Measurements from ENCODE around the gene PLAC8. TPM values are rescaled to one million over a fixed set of nuclear protein-coding genes. Genes with fewer than 3 reads are reported as not detected.

Gene PLAC8
- total and polyA plus RNA-seq, 2 of the 4 experiments (the other 2 are of a cell fraction): not detected

DNA sequence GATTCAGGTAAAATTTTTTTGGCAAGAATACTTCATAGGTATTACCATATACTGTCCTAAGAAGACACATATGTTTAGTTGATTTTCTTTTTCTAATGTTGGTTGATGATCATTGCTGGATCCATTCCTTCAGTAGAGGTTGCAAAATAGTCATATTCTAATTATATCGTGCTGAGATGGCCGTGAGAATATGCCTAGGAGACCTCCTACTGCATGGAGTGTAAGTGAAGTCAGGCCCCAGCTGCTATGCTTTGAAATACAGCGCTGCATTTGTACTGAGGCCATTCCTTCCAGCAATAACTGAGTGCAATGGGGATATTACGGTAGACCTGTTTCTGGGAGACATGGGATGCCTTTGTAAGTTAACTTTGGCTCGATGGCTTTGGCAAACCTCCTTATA is 6.7 kb upstream of the PLAC8 start:
- H3K18ac ChIP-seq (ENCODE audit: low read depth, low read length): no peak overlapping the region
- no peaks in the 10 kb centered on the region for H3K36me3 ChIP-seq (ENCODE audit: control insufficient read depth, insufficient read depth, low read length)
- intact Hi-C loops (cut with micrococcal nuclease): no loop called here
- H3K9ac ChIP-seq (ENCODE audit: low read depth, low read length): no peak overlapping the region
- dilution Hi-C loops (cut with HindIII; ENCODE audit: low sequenced_read_pairs, unreplicated experiment): no loop called here
- no peak overlapping the region for H3K23ac ChIP-seq (ENCODE audit: low read depth, low read length)
- POLR2A ChIA-PET (ENCODE audit: unreplicated experiment): no interaction called here
- no peak overlapping the region for H4K91ac ChIP-seq (ENCODE audit: insufficient read depth, low read depth, low read length)
- ATAC-seq (ENCODE audit: low read depth) (no peak), DNase-seq (no peak)
- H4K5ac ChIP-seq (ENCODE audit: low read depth, low read length): no peak overlapping the region
- no peak for TF ChIP-seq RCOR1 (IDR thresholded peaks at IDR 0.05; ENCODE audit: insufficient replicate concordance, low read length)
- TF ChIP-seq, protein P1, sequence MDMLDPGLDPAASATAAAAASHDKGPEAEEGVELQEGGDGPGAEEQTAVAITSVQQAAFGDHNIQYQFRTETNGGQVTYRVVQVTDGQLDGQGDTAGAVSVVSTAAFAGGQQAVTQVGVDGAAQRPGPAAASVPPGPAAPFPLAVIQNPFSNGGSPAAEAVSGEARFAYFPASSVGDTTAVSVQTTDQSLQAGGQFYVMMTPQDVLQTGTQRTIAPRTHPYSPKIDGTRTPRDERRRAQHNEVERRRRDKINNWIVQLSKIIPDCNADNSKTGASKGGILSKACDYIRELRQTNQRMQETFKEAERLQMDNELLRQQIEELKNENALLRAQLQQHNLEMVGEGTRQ (IDR thresholded peaks at IDR 0.05; ENCODE audit: low read depth, low read length): no peak
- TF ChIP-seq NFE2L2 (IDR thresholded peaks at IDR 0.05; ENCODE audit: low read depth, low read length): no peak
- no peak for TF ChIP-seq RAD21 (IDR thresholded peaks at IDR 0.05; ENCODE audit: low read length)
- TF ChIP-seq, protein P2, sequence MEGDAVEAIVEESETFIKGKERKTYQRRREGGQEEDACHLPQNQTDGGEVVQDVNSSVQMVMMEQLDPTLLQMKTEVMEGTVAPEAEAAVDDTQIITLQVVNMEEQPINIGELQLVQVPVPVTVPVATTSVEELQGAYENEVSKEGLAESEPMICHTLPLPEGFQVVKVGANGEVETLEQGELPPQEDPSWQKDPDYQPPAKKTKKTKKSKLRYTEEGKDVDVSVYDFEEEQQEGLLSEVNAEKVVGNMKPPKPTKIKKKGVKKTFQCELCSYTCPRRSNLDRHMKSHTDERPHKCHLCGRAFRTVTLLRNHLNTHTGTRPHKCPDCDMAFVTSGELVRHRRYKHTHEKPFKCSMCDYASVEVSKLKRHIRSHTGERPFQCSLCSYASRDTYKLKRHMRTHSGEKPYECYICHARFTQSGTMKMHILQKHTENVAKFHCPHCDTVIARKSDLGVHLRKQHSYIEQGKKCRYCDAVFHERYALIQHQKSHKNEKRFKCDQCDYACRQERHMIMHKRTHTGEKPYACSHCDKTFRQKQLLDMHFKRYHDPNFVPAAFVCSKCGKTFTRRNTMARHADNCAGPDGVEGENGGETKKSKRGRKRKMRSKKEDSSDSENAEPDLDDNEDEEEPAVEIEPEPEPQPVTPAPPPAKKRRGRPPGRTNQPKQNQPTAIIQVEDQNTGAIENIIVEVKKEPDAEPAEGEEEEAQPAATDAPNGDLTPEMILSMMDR (conservative IDR thresholded peaks at IDR 0.05; ENCODE audit: low read depth, low read length): no peak
- no peak overlapping the region for H4K8ac ChIP-seq (ENCODE audit: low read depth in 2 of 2, low read length in 2 of 2)
- in situ Hi-C loops (cut with MboI; ENCODE audit: low sequenced_read_pairs): no loop called here
- no peak overlapping the region for H3K4me3 ChIP-seq (ENCODE audit: insufficient read depth, low read depth, low read length)
- no peak overlapping the region for H3K4me2 ChIP-seq (ENCODE audit: low read depth, low read length)
- no peaks in the 10 kb centered on the region for H3K9me1 ChIP-seq (ENCODE audit: insufficient read depth, low read length)
- no peaks in the 10 kb centered on the region for H3K4me1 ChIP-seq (ENCODE audit: control insufficient read depth, insufficient read depth, low read length)
- H2BK20ac ChIP-seq (ENCODE audit: low read depth, low read length): no peak overlapping the region
- H3K79me1 ChIP-seq (ENCODE audit: low read depth in 1 of 2, low read length in 2 of 2): no peaks in the 10 kb centered on the region
- H3K27me3 ChIP-seq (ENCODE audit: control insufficient read depth, insufficient read depth, low read length): no peaks in the 10 kb centered on the region; the same call in 1 of the 2 replicates
- no peak overlapping the region for H2BK120ac ChIP-seq (ENCODE audit: low read depth, low read length)
- no peak overlapping the region for H3K4ac ChIP-seq (ENCODE audit: low read depth, low read length)
- H2AK5ac ChIP-seq (ENCODE audit: low read depth, low read length): no peak overlapping the region
- no peak overlapping the region for H2AK9ac ChIP-seq (replicated peaks; ENCODE audit: low read depth, low read length, poor library complexity)
- no peak overlapping the region for H3K27ac ChIP-seq (ENCODE audit: insufficient read depth, low read length)
- H3K14ac ChIP-seq (replicated peaks; ENCODE audit: low read depth, low read length): no peak overlapping the region; the same call in 1 of the 2 replicates
- CTCF ChIA-PET: no interaction called here
- H2BK15ac ChIP-seq (ENCODE audit: low read depth, low read length): no peak overlapping the region
- peaks cover 4% of the 10 kb centered on the region; the same call in 1 of the 2 replicates for H3K9me3 ChIP-seq (ENCODE audit: control insufficient read depth, insufficient read depth, low read length)
- no peaks in the 10 kb centered on the region for H4K20me1 ChIP-seq (ENCODE audit: insufficient read depth, low read length)
- BruUV-seq (replicated peaks): no TSS peak
- 85% methylated on average over 2 of the region's 5 CpGs; no CpG with 5 or more reads in 1 of the 2 experiments for WGBS, 2 experiments (ENCODE audit: extremely low coverage in 2 of 2, insufficient read length in 1 of 2)
- H3K56ac ChIP-seq (ENCODE audit: extremely low read depth, insufficient read depth, low read length): no peak overlapping the region
- H2BK5ac ChIP-seq (ENCODE audit: low read depth, low read length, poor library complexity, severe bottlenecking): no peak overlapping the region
- no peak overlapping the region for H2AFZ ChIP-seq (replicated peaks; ENCODE audit: low read length, poor library complexity)

Data from IMR-90 (cell line).